OCI-LY7 (cell line): ENCODE results near the gene NUDT3. TPM values are rescaled to one million over a fixed set of nuclear protein-coding genes. Genes with fewer than 3 reads are reported as not detected.

Experiments
- BruUV-seq: library from RNA; stranded (reverse); fragments of 400-500 nt; replicated peaks from 2 replicates; lab custom pipeline; 2021; lab: Mats Ljungman, UMichigan
- CTCF ChIA-PET: fragments of 300-600 bp; sonication (Branson Sonifier 250); formaldehyde crosslinking; loops from one replicate; lab custom pipeline; 2022; ENCODE audit warnings: antibody characterized with exemption; ENCODE audit not compliant: unreplicated experiment; lab: Charles Lee
- POLR2A ChIA-PET: fragments of 300-600 bp; sonication (Branson Sonifier 250); formaldehyde crosslinking; loops from one replicate; lab custom pipeline; 2022; ENCODE audit warnings: antibody characterized with exemption; lab: Charles Lee
- DNase-seq: peaks from one replicate; pipeline ENCODE4 v3.0.0-alpha.2; 2015; ENCODE audit warnings: low spot score
- H2AFZ ChIP-seq: fragments of 200-600 bp; sonication (generic), shearing (Covaris generic); 2 replicates; pipeline ENCODE4 v1.6.1; 2014; ENCODE audit warnings: mild to moderate bottlenecking, antibody characterized with exemption, low read length, moderate library complexity
- H3K27ac ChIP-seq: fragments of 200-600 bp; sonication (generic); 2 replicates; pipeline ENCODE4 v1.5.1; 2014; ENCODE audit warnings: mixed run types, low read depth, mild to moderate bottlenecking, moderate library complexity, low read length, inconsistent platforms; ENCODE audit not compliant: poor library complexity, severe bottlenecking
- H3K36me3 ChIP-seq: fragments of 200-600 bp; sonication (generic); 2 replicates; pipeline ENCODE4 v1.6.1; 2014; ENCODE audit warnings: mild to moderate bottlenecking, antibody characterized with exemption, low read length, moderate library complexity, mixed read lengths; ENCODE audit not compliant: insufficient read depth
- H3K4me1 ChIP-seq: fragments of 200-600 bp; sonication (generic); 2 replicates; pipeline ENCODE4 v1.5.1; 2014; ENCODE audit warnings: mild to moderate bottlenecking, low read length; ENCODE audit not compliant: insufficient read depth, poor library complexity, severe bottlenecking
- H3K4me2 ChIP-seq: fragments of 200-600 bp; sonication (generic); 2 replicates; pipeline ENCODE4 v1.6.1; 2014; ENCODE audit warnings: mild to moderate bottlenecking, low read length
- H3K4me3 ChIP-seq: fragments of 200-600 bp; sonication (generic); 2 replicates; pipeline ENCODE4 v1.5.1; 2014; ENCODE audit warnings: mild to moderate bottlenecking, low read depth, low read length; ENCODE audit not compliant: poor library complexity, severe bottlenecking
- H3K79me2 ChIP-seq: fragments of 200-600 bp; sonication (generic); 2 replicates; pipeline ENCODE4 v1.6.1; 2016; ENCODE audit warnings: low read depth, mild to moderate bottlenecking, low read length, moderate library complexity, mixed read lengths; ENCODE audit not compliant: insufficient read depth
- H3K9me2 ChIP-seq: fragments of 200-600 bp; sonication (generic); 2 replicates; pipeline ENCODE4 v1.6.1; 2016; ENCODE audit warnings: mild to moderate bottlenecking, low read length, mixed read lengths; ENCODE audit not compliant: insufficient read depth
- H3K9me3 ChIP-seq: fragments of 200-600 bp; sonication (generic); 2 replicates; pipeline ENCODE4 v1.6.1; 2014; ENCODE audit warnings: mild to moderate bottlenecking, mixed run types, low read length, mixed read lengths
- H4K20me1 ChIP-seq: fragments of 200-600 bp; sonication (generic); 2 replicates; pipeline ENCODE4 v1.6.1; 2014; ENCODE audit warnings: mild to moderate bottlenecking, antibody characterized with exemption, low read length, moderate library complexity, mixed read lengths; ENCODE audit not compliant: insufficient read depth
- EZH2phosphoT487 ChIP-seq: fragments of 200-600 bp; sonication (generic); IDR thresholded peaks from 2 replicates; pipeline ENCODE4 v1.6.1; 2018; ENCODE audit warnings: low read depth, borderline replicate concordance, mild to moderate bottlenecking, mixed run types, antibody characterized with exemption, low read length, moderate library complexity, mixed read lengths
- intact Hi-C: fragments of 100-400 bp; cut with micrococcal nuclease; formaldehyde crosslinking; loops from one replicate; pipeline ENCODE4 v1.10.0; 2022; ENCODE audit not compliant: unreplicated experiment
- total RNA-seq, 2 experiments: library from RNA; depleted of rRNA in 1 of 2; stranded (reverse); fragments of >200 nt in 1 of 2; shearing (Covaris generic) in 1 of 2; gene quantifications; 2 replicates each; pipeline ENCODE4 v1.2.3, GENCODE V29; 2014 to 2022
- TF ChIP-seq, protein P1 (sequence below): fragments of 200-600 bp; sonication (generic); conservative IDR thresholded peaks from 2 replicates; pipeline ENCODE4 v1.5.1; 2014; ENCODE audit warnings: mild to moderate bottlenecking, antibody characterized with exemption, low read length, moderate library complexity, mixed read lengths

The NUDT3 gene
- total RNA-seq, 2 experiments from 2014 or later: 30.7 to 43.0 TPM

DNA sequence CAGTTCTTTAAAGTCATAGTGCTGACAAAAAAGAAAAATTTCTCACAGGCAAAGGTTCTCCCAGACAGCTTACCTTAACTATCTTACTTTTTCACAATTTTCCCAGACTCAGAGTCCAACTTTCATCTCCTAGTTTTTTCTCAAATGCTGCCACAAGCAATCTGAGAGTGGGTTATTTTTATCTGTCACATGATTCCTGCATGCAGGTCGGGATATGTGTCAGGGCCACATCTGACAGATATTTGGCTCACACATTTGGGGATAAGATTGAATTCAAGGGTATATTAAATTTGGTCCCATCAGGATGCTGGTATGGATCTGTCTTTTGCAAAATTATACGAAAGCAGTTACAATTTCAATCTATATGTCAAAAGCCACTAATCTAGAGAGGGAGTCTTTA lies 93.5 kb downstream of the NUDT3 start:
- H3K9me2 ChIP-seq: no peaks in the 10 kb centered on the region
- peaks cover 35% of the 10 kb centered on the region for H3K4me1 ChIP-seq
- H3K27ac ChIP-seq: no peak overlapping the region
- H3K4me2 ChIP-seq: no peak overlapping the region
- intact Hi-C loops: no loop called here
- no peak overlapping the region for H3K4me3 ChIP-seq
- no TSS peak for BruUV-seq
- no peak for DNase-seq
- no peaks in the 10 kb centered on the region for H3K9me3 ChIP-seq
- POLR2A ChIA-PET: no interaction called here
- TF ChIP-seq, protein P1, sequence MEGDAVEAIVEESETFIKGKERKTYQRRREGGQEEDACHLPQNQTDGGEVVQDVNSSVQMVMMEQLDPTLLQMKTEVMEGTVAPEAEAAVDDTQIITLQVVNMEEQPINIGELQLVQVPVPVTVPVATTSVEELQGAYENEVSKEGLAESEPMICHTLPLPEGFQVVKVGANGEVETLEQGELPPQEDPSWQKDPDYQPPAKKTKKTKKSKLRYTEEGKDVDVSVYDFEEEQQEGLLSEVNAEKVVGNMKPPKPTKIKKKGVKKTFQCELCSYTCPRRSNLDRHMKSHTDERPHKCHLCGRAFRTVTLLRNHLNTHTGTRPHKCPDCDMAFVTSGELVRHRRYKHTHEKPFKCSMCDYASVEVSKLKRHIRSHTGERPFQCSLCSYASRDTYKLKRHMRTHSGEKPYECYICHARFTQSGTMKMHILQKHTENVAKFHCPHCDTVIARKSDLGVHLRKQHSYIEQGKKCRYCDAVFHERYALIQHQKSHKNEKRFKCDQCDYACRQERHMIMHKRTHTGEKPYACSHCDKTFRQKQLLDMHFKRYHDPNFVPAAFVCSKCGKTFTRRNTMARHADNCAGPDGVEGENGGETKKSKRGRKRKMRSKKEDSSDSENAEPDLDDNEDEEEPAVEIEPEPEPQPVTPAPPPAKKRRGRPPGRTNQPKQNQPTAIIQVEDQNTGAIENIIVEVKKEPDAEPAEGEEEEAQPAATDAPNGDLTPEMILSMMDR: no peak
- no peak for TF ChIP-seq EZH2phosphoT487
- H3K79me2 ChIP-seq: peaks cover 4% of the 10 kb centered on the region; the same call in 1 of the 2 replicates
- CTCF ChIA-PET: no interaction called here
- peaks cover 11% of the 10 kb centered on the region; the same call in 1 of the 2 replicates for H3K36me3 ChIP-seq
- H4K20me1 ChIP-seq: no peaks in the 10 kb centered on the region
- no peak overlapping the region for H2AFZ ChIP-seq

DNA sequence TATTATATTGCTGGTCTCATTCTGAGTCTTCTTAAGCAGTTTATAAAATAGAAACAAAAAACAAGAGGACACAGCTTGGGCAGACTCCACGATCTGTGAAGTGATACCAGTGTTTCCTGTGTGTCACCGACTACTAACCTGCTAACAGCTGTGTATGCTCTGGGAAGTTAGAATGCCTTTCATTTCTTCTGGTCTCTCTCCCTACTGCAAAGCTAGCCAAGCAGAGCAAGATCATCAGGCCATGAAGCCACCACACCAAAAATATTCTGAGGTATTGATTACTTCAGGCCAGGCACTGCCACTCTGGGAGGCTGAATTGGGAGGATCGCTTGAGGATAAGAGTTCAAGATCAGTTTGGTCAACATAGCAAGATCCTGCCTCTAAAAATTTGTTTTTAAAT lies 96.7 kb downstream of the NUDT3 start:
- Histone ChIP-seq H3K36me3 (peaks cover 38% of the 10 kb centered on the region), H3K4me2 (peak overlapping the region; percentile 30), H3K79me2 (no peaks in the 10 kb centered on the region), H3K4me3 (no peak overlapping the region), H2AFZ (no peak overlapping the region), H4K20me1 (no peaks in the 10 kb centered on the region), H3K9me3 (no peaks in the 10 kb centered on the region), H3K4me1 (peaks cover 42% of the 10 kb centered on the region), H3K27ac (peak overlapping the region; percentile 38), H3K9me2 (no peaks in the 10 kb centered on the region)
- TF ChIP-seq, protein P1: no peak
- TF ChIP-seq EZH2phosphoT487: no peak
- ChIA-PET CTCF (no interaction called here), POLR2A (interaction anchor here (0.6 to 1.2 kb wide), 4 partner anchors 15 to 139 kb away, joined by 3 to 4 read pairs (median 3); no protein-coding TSS in a partner anchor)
- BruUV-seq: no TSS peak
- intact Hi-C loops: no loop called here
- peak; percentile 62 for DNase-seq

DNA sequence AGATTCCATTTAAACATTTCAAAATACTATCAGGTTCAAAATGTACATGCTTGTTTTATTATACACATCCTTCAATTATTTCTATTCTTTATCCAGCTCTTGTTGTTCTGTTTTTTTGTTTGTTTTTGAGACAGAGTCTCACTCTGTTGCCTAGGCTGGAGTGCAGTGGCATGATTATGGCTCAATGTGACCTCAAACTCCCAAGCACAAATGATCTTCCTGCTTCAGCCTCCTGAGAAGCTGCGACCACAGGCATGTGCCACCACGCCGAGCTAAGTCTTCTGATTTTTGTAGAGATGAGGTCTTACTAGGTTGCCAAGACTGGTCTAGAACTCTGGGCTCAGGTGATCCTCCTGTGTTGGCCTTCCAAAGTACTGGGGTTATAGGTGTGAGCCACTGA lies 99.5 kb downstream of the NUDT3 start:
- Histone ChIP-seq H4K20me1 (no peaks in the 10 kb centered on the region), H2AFZ (no peak overlapping the region), H3K36me3 (peaks cover 52% of the 10 kb centered on the region), H3K4me3 (no peak overlapping the region), H3K4me1 (peaks cover 34% of the 10 kb centered on the region), H3K4me2 (no peak overlapping the region), H3K9me2 (no peaks in the 10 kb centered on the region), H3K27ac (no peak overlapping the region), H3K9me3 (no peaks in the 10 kb centered on the region), H3K79me2 (no peaks in the 10 kb centered on the region)
- no TSS peak for BruUV-seq
- POLR2A ChIA-PET: interaction anchor here (0.7 kb wide), 1 partner anchor 9 kb away, joined by 3 read pairs; no protein-coding TSS in a partner anchor
- TF ChIP-seq EZH2phosphoT487: no peak
- TF ChIP-seq, protein P1: no peak
- intact Hi-C loops: no loop called here
- DNase-seq: no peak
- CTCF ChIA-PET: no interaction called here
